ENCODE results near the gene NFATC1. TPM values are rescaled to one million over a fixed set of nuclear protein-coding genes. Genes with fewer than 3 reads are reported as not detected.
A peak's percentile ranks its signal among the peaks of the same experiment; 100 is the strongest.

NFATC1 gene
- polyA plus RNA-seq, 1 donor from 2014 or later, result 0.37 TPM

- H3F3A ChIP-seq (ENCODE audit: insufficient read depth, low read length, poor library complexity, severe bottlenecking), result no peaks in the 10 kb centered on the region
- peak overlapping the region; percentile 58 for H3K4me3 ChIP-seq (ENCODE audit: low read length)
- no peaks in the 10 kb centered on the region for H3K9me3 ChIP-seq (ENCODE audit: low read length)
- no peaks in the 10 kb centered on the region for H4K20me1 ChIP-seq (ENCODE audit: insufficient read depth)
- H3K79me2 ChIP-seq (replicated peaks; ENCODE audit: insufficient read depth, low read length), result no peaks in the 10 kb centered on the region
- H3K9me2 ChIP-seq (ENCODE audit: insufficient read depth, low read length), result no peaks in the 10 kb centered on the region
- no peaks in the 10 kb centered on the region for H3K36me3 ChIP-seq (ENCODE audit: insufficient read depth, low read length)
- TF ChIP-seq CTCF (IDR thresholded peaks at IDR 0.05; ENCODE audit: poor library complexity, severe bottlenecking), result no peak
- TF ChIP-seq EZH2 (IDR thresholded peaks at IDR 0.05; ENCODE audit: borderline replicate concordance, insufficient read depth, low read length, poor library complexity, severe bottlenecking), result peak; percentile 49
- H3K9ac ChIP-seq (ENCODE audit: low read length), result no peak overlapping the region
- peaks cover 68% of the 10 kb centered on the region for H3K27me3 ChIP-seq (ENCODE audit: insufficient read depth, low read depth, low read length)
- H3K4me2 ChIP-seq (ENCODE audit: low read length), result no peak overlapping the region
- no peak overlapping the region for H2AFZ ChIP-seq (ENCODE audit: low read depth, low read length)
- H3K27ac ChIP-seq (ENCODE audit: low read length), result no peak overlapping the region
These were observed 1.8 kb upstream of the NFATC1 start for GRCh38 chr18:79393635-79394533.

- Histone ChIP-seq H3K4me2 (ENCODE audit: low read length) (no peak overlapping the region), H3F3A (ENCODE audit: insufficient read depth, low read length, poor library complexity, severe bottlenecking) (no peaks in the 10 kb centered on the region), H3K27ac (ENCODE audit: low read length) (no peak overlapping the region), H3K36me3 (ENCODE audit: insufficient read depth, low read length) (no peaks in the 10 kb centered on the region), H3K9me2 (ENCODE audit: insufficient read depth, low read length) (no peaks in the 10 kb centered on the region), H2AFZ (ENCODE audit: low read depth, low read length) (no peak overlapping the region), H3K9me3 (ENCODE audit: low read length) (no peaks in the 10 kb centered on the region), H3K27me3 (ENCODE audit: insufficient read depth, low read depth, low read length) (peaks cover 76% of the 10 kb centered on the region), H3K4me3 (ENCODE audit: low read length) (peak overlapping the region; percentile 53), H3K79me2 (replicated peaks; ENCODE audit: insufficient read depth, low read length) (no peaks in the 10 kb centered on the region), H3K9ac (ENCODE audit: low read length) (no peak overlapping the region), H4K20me1 (ENCODE audit: insufficient read depth) (no peaks in the 10 kb centered on the region)
- TF ChIP-seq TAF1 (IDR thresholded peaks at IDR 0.05; ENCODE audit: low read depth) (no peak), EZH2 (IDR thresholded peaks at IDR 0.05; ENCODE audit: borderline replicate concordance, insufficient read depth, low read length, poor library complexity, severe bottlenecking) (peak; percentile 3), POLR2AphosphoS5 (IDR thresholded peaks at IDR 0.05) (peak; percentile 12)
These were observed 1.0 kb upstream of the NFATC1 start for GRCh38 chr18:79394534-79395307.

GRCh38 chr18:79395308-79395640, 456 bp upstream of the NFATC1 start:
- no peaks in the 10 kb centered on the region for H3K9me3 ChIP-seq (ENCODE audit: low read length)
- no peak overlapping the region for H3K4me2 ChIP-seq (ENCODE audit: low read length)
- H3K36me3 ChIP-seq (ENCODE audit: insufficient read depth, low read length), result no peaks in the 10 kb centered on the region
- H3K79me2 ChIP-seq (replicated peaks; ENCODE audit: insufficient read depth, low read length), result no peaks in the 10 kb centered on the region
- H3K9me2 ChIP-seq (ENCODE audit: insufficient read depth, low read length), result no peaks in the 10 kb centered on the region
- no peak overlapping the region for H3K9ac ChIP-seq (ENCODE audit: low read length)
- no peak overlapping the region for H3K27ac ChIP-seq (ENCODE audit: low read length)
- no peaks in the 10 kb centered on the region for H4K20me1 ChIP-seq (ENCODE audit: insufficient read depth)
- TF ChIP-seq TAF1 (IDR thresholded peaks at IDR 0.05; ENCODE audit: low read depth), result no peak
- no peak for TF ChIP-seq MXI1 (conservative IDR thresholded peaks at IDR 0.05; ENCODE audit: poor library complexity, severe bottlenecking)
- no peak for TF ChIP-seq RAD21 (conservative IDR thresholded peaks at IDR 0.05)
- TF ChIP-seq SMC3 (conservative IDR thresholded peaks at IDR 0.05; ENCODE audit: poor library complexity), result no peak
- no peak for TF ChIP-seq EZH2 (IDR thresholded peaks at IDR 0.05; ENCODE audit: borderline replicate concordance, insufficient read depth, low read length, poor library complexity, severe bottlenecking)
- TF ChIP-seq EP300 (conservative IDR thresholded peaks at IDR 0.05; ENCODE audit: poor library complexity, severe bottlenecking), result no peak
- TF ChIP-seq POLR2AphosphoS5 (IDR thresholded peaks at IDR 0.05), result no peak
- no peak for TF ChIP-seq CTCF (IDR thresholded peaks at IDR 0.05; ENCODE audit: poor library complexity, severe bottlenecking)
- TF ChIP-seq REST (IDR thresholded peaks at IDR 0.05; ENCODE audit: borderline replicate concordance), result no peak
- H3K4me3 ChIP-seq (ENCODE audit: low read length), result peak overlapping the region; percentile 53
- no peak overlapping the region for H2AFZ ChIP-seq (ENCODE audit: low read depth, low read length)
- H3K27me3 ChIP-seq (ENCODE audit: insufficient read depth, low read depth, low read length), result peaks cover 78% of the 10 kb centered on the region
- no peaks in the 10 kb centered on the region for H3F3A ChIP-seq (ENCODE audit: insufficient read depth, low read length, poor library complexity, severe bottlenecking)
